ENCODE measurements around the gene ZNF3.

ZNF3 gene

GRCh38 chr7:100053215-100053614, 28.3 kb downstream of the ZNF3 start:
- peak; percentile 94 for DNase-seq (ENCODE audit: low spot score)

- peak; percentile 25 for DNase-seq (ENCODE audit: low spot score)
These were observed 29.9 kb downstream of the ZNF3 start for GRCh38 chr7:100051611-100052010.

GRCh38 chr7:100049441-100050291, 31.9 kb downstream of the ZNF3 start, which contains the start of gene ZSCAN21:
Gene ZSCAN21 (plus strand): TSS chr7:100049774. CDS start chr7:100057007, 7,233 bp downstream.
- peak; percentile 73 for DNase-seq (ENCODE audit: low spot score)

- DNase-seq (ENCODE audit: low spot score), result no peak
These were observed 32.8 kb downstream of the ZNF3 start for GRCh38 chr7:100048680-100049079.

- peak; percentile 48 for DNase-seq (ENCODE audit: low spot score)
These were observed 36.8 kb downstream of the ZNF3 start for GRCh38 chr7:100044718-100045117.

GRCh38 chr7:100040575-100040974, 40.9 kb downstream of the ZNF3 start:
- DNase-seq (ENCODE audit: low spot score), result no peak

- no peak for DNase-seq (ENCODE audit: low spot score)
These were observed 43.2 kb downstream of the ZNF3 start for GRCh38 chr7:100038326-100038725.

GRCh38 chr7:100035876-100036275, 45.6 kb downstream of the ZNF3 start:
- no peak for DNase-seq (ENCODE audit: low spot score)

- DNase-seq (ENCODE audit: low spot score), result no peak
These were observed 46.5 kb downstream of the ZNF3 start for GRCh38 chr7:100034871-100035510.

GRCh38 chr7:100033526-100033925, 48.0 kb downstream of the ZNF3 start:
- DNase-seq (ENCODE audit: low spot score), result no peak

GRCh38 chr7:100029596-100029995, 51.9 kb downstream of the ZNF3 start:
- no peak for DNase-seq (ENCODE audit: low spot score)

- DNase-seq (ENCODE audit: low spot score), result no peak
These were observed 54.3 kb downstream of the ZNF3 start for GRCh38 chr7:100027197-100027596.

GRCh38 chr7:100024020-100024619, 57.4 kb downstream of the ZNF3 start:
- no peak for DNase-seq (ENCODE audit: low spot score)

GRCh38 chr7:100023526-100023925, 58.0 kb downstream of the ZNF3 start:
- DNase-seq (ENCODE audit: low spot score), result no peak

- DNase-seq (ENCODE audit: low spot score), result no peak
These were observed 58.9 kb downstream of the ZNF3 start for GRCh38 chr7:100022621-100023020.

- DNase-seq (ENCODE audit: low spot score), result no peak
These were observed 60.2 kb downstream of the ZNF3 start for GRCh38 chr7:100021297-100021696.

All from pons (tissue), 1 donor.